HUES6 (cell line): ENCODE results near the gene PDZD2.
A peak's percentile ranks its signal among the peaks of the same experiment; 100 is the strongest.

Experiments
- H3K27ac ChIP-seq: 2 replicates; pipeline ENCODE4 v1.7.0; 2013; ENCODE audit warnings: low read depth, mild to moderate bottlenecking, low read length, inconsistent platforms
- H3K27me3 ChIP-seq: 2 replicates; pipeline ENCODE4 v1.6.1; 2013; ENCODE audit warnings: low read length; ENCODE audit not compliant: control insufficient read depth, insufficient read depth
- H3K36me3 ChIP-seq: 2 replicates; pipeline ENCODE4 v1.6.1; 2013; ENCODE audit warnings: low read length; ENCODE audit not compliant: control insufficient read depth, insufficient read depth
- H3K4me1 ChIP-seq: 2 replicates; pipeline ENCODE4 v1.6.1; 2013; ENCODE audit warnings: low read length; ENCODE audit not compliant: control insufficient read depth, insufficient read depth
- H3K4me3 ChIP-seq: 2 replicates; pipeline ENCODE4 v1.5.1; 2013; ENCODE audit warnings: low read depth, low read length
- H3K9ac ChIP-seq: one replicate; pipeline ENCODE4 v1.6.1; 2013; ENCODE audit warnings: mild to moderate bottlenecking, low read length
- H3K9me3 ChIP-seq: 2 replicates; pipeline ENCODE4 v1.6.1; 2013; ENCODE audit warnings: low read depth, low read length; ENCODE audit not compliant: control insufficient read depth, insufficient read depth

Gene PDZD2

GRCh38 chr5:31638345-31638744 is 586 bp upstream of the PDZD2 start:
- Histone ChIP-seq H3K27ac (no peak overlapping the region), H3K4me3 (peak overlapping the region; percentile 68), H3K4me1 (peaks cover 34% of the 10 kb centered on the region), H3K36me3 (no peaks in the 10 kb centered on the region), H3K27me3 (peaks cover 67% of the 10 kb centered on the region), H3K9ac (peak overlapping the region; percentile 9), H3K9me3 (no peaks in the 10 kb centered on the region)

- peak overlapping the region; percentile 68 for H3K4me3 ChIP-seq
- H3K27me3 ChIP-seq, result peaks cover 71% of the 10 kb centered on the region
- H3K27ac ChIP-seq, result no peak overlapping the region
- H3K4me1 ChIP-seq, result peaks cover 34% of the 10 kb centered on the region
- no peaks in the 10 kb centered on the region for H3K36me3 ChIP-seq
- peak overlapping the region; percentile 46 for H3K9ac ChIP-seq
- no peaks in the 10 kb centered on the region for H3K9me3 ChIP-seq
Observed at GRCh38 chr5:31639481-31640411, 815 bp downstream of the PDZD2 start.

GRCh38 chr5:31640573-31640972 is 1.6 kb downstream of the PDZD2 start:
- peak overlapping the region; percentile 68; the same call in 1 of the 2 replicates for H3K4me3 ChIP-seq
- H3K9me3 ChIP-seq, result no peaks in the 10 kb centered on the region
- no peak overlapping the region for H3K9ac ChIP-seq
- H3K27me3 ChIP-seq, result peaks cover 75% of the 10 kb centered on the region
- H3K36me3 ChIP-seq, result no peaks in the 10 kb centered on the region
- no peak overlapping the region for H3K27ac ChIP-seq
- H3K4me1 ChIP-seq, result peaks cover 35% of the 10 kb centered on the region

- no peaks in the 10 kb centered on the region for H3K36me3 ChIP-seq
- peaks cover 75% of the 10 kb centered on the region for H3K27me3 ChIP-seq
- no peaks in the 10 kb centered on the region for H3K9me3 ChIP-seq
- peaks cover 35% of the 10 kb centered on the region for H3K4me1 ChIP-seq
- H3K9ac ChIP-seq, result no peak overlapping the region
- H3K27ac ChIP-seq, result no peak overlapping the region
- no peak overlapping the region for H3K4me3 ChIP-seq
Observed at GRCh38 chr5:31641059-31641458, 2.1 kb downstream of the PDZD2 start.

GRCh38 chr5:31641575-31641974 is 2.6 kb downstream of the PDZD2 start:
- no peak overlapping the region for H3K27ac ChIP-seq
- no peak overlapping the region for H3K9ac ChIP-seq
- no peak overlapping the region for H3K4me3 ChIP-seq
- H3K27me3 ChIP-seq, result peaks cover 70% of the 10 kb centered on the region
- H3K4me1 ChIP-seq, result peaks cover 32% of the 10 kb centered on the region
- no peaks in the 10 kb centered on the region for H3K9me3 ChIP-seq
- no peaks in the 10 kb centered on the region for H3K36me3 ChIP-seq

GRCh38 chr5:31645420-31646081 is 6.6 kb downstream of the PDZD2 start:
- peaks cover 44% of the 10 kb centered on the region for H3K27me3 ChIP-seq
- no peak overlapping the region for H3K4me3 ChIP-seq
- no peaks in the 10 kb centered on the region for H3K9me3 ChIP-seq
- H3K36me3 ChIP-seq, result no peaks in the 10 kb centered on the region
- H3K9ac ChIP-seq, result no peak overlapping the region
- H3K4me1 ChIP-seq, result peaks cover 12% of the 10 kb centered on the region; the same call in 1 of the 2 replicates
- H3K27ac ChIP-seq, result no peak overlapping the region

GRCh38 chr5:31648326-31648725 is 9.4 kb downstream of the PDZD2 start:
- H3K9me3 ChIP-seq, result no peaks in the 10 kb centered on the region
- H3K27ac ChIP-seq, result no peak overlapping the region
- H3K27me3 ChIP-seq, result peaks cover 17% of the 10 kb centered on the region; the same call in 1 of the 2 replicates
- no peak overlapping the region for H3K9ac ChIP-seq
- no peaks in the 10 kb centered on the region for H3K36me3 ChIP-seq
- H3K4me1 ChIP-seq, result peaks cover 7% of the 10 kb centered on the region; the same call in 1 of the 2 replicates
- no peak overlapping the region for H3K4me3 ChIP-seq

GRCh38 chr5:31651241-31651640 is 12.3 kb downstream of the PDZD2 start:
- H3K36me3 ChIP-seq, result no peaks in the 10 kb centered on the region
- H3K9ac ChIP-seq, result no peak overlapping the region
- no peak overlapping the region for H3K27ac ChIP-seq
- peaks cover under 1% of the 10 kb centered on the region for H3K4me1 ChIP-seq
- no peaks in the 10 kb centered on the region for H3K9me3 ChIP-seq
- H3K27me3 ChIP-seq, result peaks cover 9% of the 10 kb centered on the region; the same call in 1 of the 2 replicates
- no peak overlapping the region for H3K4me3 ChIP-seq

GRCh38 chr5:31655491-31655890 is 16.6 kb downstream of the PDZD2 start:
- H3K4me1 ChIP-seq, result peaks cover 11% of the 10 kb centered on the region
- H3K9me3 ChIP-seq, result no peaks in the 10 kb centered on the region
- H3K27me3 ChIP-seq, result no peaks in the 10 kb centered on the region
- H3K9ac ChIP-seq, result no peak overlapping the region
- no peak overlapping the region for H3K27ac ChIP-seq
- H3K4me3 ChIP-seq, result no peak overlapping the region
- no peaks in the 10 kb centered on the region for H3K36me3 ChIP-seq

- Histone ChIP-seq H3K9ac (no peak overlapping the region), H3K4me3 (no peak overlapping the region), H3K36me3 (no peaks in the 10 kb centered on the region)
Observed at GRCh38 chr5:31656806-31657205, 17.9 kb downstream of the PDZD2 start.

More at GRCh38 chr5:31656806-31657205, 17.9 kb downstream of the PDZD2 start:
- no peak overlapping the region for H3K27ac ChIP-seq
- H3K9me3 ChIP-seq, result 0 out of 2 replicates have a peak, but pooled peaks cover 2% of the 10 kb centered on the region
- H3K4me1 ChIP-seq, result peaks cover 11% of the 10 kb centered on the region
- no peaks in the 10 kb centered on the region for H3K27me3 ChIP-seq
